ENCODE data around the gene CD69.

Gene CD69

DNA sequence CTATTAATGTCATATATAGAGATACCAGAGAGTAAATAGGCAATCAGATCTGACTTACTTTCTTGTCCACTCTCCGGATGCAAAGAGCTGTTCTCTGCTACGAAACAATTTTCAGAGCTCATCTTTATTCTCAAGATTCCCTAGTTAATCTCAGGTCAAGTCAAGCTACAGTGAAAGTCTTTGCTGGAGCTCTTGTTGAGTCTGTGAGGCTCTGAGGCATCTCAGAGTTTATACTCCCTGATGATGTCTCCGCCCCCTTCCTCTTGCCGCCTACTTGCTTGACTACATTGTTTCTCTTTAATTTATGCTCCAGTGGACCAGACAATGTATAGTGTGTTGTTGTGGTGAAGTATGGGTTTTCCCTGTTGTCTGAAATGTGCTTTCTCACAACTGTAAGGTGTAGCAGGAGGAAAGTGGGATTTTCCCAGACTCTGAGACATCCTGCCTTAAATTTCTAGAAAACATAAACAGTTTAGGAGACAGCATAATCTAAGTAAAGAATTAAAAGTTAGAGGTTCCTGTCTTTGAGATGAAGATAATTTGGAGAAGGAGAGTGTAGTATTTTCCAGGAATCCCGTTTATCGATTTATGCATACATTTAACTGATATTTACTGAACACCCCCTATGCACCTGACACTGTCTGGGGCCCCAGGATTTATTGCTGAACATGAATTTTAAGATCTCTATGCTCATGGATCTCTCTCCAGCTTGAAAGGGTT, at the start of gene CD69:
CD69 (minus strand) TSS at position 203 of the 720 bp plus-strand sequence; CDS start at position 122, 81 bp downstream.
- peak; percentile 89 for DNase-seq

DNA sequence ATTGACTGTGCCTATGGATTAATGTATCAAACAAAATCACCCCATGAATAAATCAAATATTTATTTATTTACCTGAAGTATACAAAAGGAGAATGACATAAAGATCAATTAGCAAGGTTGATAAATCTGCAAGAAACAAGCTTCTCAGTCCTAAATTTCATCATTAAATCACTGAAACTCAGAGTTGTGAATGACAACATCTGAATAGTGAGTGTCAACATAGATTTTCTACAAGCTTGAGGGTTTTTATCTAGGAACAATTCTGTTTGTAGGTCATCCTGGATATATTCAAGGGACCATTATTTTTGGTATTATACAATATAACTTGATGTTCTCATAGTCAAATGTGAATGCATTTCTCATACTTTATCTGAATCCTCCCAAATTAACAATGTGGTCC, 49.2 kb upstream of the CD69 start:
- no peak for DNase-seq

DNA sequence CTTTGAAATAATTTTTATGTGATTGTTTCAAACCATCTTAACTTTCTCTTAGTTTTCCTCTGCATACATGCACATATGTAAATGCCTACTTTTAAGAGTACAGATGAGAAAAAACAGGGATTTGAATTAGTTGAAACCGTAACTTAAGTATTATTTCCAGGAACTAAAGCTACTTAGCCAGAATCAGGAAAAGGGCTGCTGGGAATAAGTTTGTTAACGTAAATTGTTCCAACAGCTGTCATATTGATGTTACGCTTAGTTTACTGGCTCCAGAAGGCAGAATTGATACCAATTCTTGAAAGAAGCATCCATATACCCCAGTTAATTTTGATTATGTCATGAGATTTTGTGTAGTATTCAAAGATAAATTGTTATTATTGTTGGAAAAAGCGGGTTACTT, 48.6 kb upstream of the CD69 start:
- no peak for DNase-seq

DNA sequence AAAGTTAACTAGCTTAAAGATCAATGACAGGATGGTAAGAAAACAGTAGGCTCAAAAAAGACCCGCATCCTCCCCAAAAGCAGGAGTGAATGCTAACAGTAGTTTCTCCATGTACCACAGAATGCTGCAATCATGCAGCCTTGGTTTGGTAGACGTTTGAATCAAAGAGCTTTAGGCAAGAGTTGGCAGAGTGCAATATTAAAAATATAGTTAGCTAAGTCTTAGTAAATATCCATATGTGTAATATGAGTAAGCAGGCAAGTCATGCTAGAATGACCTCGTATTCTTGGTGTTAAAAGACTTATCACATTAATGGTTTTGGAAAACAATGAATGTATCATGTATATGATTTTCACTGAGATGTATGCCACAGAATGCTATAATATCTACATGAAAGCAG, 47.8 kb upstream of the CD69 start:
- DNase-seq, result no peak

DNA sequence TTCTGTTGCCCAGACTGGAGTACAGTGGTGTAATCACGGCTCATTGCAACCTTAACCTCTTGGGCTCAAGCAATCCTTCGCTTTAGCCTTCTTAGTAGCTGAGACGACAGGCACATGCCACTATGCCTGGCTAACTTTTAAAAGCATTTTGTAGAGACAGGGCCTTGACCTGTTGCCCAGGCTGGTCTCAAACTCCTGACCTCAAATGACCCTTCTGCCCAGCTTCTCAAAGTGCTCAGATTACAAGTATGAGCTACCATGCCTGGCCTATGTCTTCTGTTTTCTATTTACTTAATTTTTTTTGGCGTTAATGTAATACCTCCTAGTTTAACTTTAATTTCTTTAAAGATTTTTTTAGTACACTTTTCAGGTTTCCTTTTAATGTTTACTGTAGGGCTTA, 46.0 kb upstream of the CD69 start:
- DNase-seq, result no peak

DNA sequence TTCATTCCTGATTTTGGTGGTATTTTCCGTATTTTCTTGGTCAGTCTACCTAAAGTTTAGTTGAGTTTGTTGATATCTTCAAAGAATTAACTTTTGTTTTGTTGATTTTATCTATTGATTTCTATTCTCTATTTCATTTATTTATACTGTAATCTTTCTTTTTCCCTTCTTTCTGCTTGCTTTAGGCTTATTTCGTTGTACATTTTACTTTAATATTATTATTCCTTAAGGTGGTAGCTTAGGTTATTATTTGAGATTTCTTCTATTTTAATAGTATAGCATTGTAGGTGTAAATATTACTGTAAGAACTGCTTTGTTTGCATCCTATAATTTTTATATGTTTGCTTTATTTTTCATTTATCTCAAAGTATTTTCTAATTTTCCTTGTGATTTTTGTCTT, 45.2 kb upstream of the CD69 start:
- no peak for DNase-seq

DNA sequence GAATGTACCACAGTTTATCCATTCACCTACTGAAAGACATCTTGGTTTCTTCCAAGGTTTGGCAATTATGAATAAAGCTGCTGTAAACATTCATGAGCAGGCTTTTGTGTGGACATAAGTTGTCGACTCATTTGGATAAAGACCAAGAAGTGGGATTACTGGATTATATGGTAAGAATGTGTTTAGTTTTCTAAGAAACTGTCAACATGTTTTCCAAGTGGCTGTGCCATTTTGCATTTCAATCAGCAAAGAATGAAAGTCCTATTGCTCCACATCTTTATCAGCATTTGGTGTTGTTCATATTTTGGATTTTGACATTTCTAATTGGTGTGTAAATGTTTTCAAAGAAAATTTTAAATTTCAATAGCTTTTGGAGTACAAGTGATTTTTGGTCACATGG, 39.3 kb upstream of the CD69 start:
- no peak for DNase-seq

DNA sequence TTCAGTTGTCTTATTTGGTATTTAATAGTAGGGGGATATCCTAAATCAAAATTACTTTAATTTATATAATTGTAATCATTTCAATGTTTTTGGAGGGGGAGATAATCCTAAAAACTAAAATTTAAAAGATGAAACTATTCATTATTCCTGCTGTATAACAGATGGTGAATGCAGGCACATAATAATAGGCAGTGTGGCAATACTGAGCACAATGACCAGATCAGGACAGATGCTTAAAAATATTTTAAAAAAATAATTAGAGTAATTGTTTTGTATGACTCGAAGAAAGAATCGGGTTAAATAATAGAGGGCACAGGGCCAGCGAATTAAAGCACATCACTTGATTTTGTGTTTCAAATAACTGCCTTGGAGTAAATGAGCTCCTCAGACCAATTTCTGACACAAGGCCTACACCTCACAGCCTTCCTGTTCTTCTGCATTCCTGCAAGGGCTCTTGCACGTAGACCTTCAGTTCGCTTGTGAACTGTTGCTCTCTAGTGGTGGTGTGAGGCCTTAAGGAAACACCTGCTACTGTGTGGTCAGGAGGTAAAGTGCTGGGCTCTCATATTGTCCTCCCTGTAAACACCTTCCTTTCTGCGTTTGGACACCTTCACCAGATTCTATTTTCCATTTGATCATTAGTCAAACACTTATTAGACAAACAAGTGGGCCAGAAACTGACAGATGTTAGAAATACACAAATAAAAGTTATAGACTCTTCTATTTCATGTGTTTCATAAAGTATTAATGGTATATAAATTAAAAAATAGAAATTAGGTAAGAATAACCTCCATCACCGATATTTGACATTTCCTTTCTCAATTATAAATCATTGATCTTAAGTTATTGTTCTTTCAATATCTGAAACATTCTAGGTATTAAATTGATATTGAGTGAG, 37.3 kb upstream of the CD69 start:
- DNase-seq, result peak; percentile 89

DNA sequence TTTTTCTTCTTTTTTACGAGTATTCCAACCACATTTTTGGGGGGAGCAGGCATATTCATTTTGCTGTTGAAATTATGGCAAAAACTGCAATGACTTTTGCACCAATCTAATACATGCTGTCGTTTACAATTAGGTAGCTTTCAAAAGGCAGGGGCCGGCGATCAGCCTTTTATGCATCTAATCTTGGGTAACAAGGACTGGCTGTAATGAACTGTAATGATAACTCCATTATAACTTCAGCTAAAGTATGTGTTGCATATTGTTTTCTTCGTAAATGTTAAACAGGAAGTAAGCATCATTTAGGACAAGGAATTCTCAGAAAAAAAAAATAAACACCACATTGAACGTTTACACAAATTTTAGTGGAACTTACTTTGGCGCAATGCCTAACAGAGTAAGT, 36.3 kb upstream of the CD69 start:
- DNase-seq, result no peak

DNA sequence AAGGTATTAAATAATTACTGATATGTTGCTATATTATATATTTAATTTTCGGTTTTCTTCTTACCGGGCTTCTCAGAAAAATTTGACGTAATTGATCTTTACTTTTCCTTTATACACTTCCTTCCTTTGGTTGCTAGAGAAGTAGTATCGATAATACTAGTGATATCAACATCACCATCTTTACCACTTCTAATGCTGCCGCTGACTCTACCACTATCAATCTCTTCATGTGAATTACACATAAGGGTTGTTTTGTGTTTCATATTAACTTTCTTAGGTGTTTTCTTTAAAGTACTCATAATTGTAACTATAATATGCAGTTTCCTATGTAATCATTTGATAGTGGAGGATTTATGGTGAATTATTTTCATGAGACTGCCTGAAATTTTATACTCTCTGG, 35.6 kb upstream of the CD69 start:
- DNase-seq, result peak; percentile 63

DNA sequence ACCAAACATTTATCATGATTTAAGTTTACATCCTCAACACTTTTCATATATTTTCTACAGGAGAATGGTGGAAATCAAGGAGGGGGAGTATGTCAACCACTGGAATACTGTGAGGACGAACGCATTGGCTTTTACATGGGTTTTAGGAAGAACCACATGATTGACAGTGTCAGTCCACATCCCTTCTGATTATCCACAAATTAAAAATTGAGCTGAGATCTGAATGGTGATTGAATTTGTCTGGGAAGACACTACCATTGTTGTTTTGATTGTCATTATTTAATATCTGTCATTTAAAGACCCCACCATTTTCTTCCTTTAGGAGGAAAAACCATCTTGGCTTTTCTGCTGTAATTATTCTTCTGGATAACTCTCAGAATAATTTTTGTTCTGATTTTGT, 35.2 kb upstream of the CD69 start:
- no peak for DNase-seq

DNA sequence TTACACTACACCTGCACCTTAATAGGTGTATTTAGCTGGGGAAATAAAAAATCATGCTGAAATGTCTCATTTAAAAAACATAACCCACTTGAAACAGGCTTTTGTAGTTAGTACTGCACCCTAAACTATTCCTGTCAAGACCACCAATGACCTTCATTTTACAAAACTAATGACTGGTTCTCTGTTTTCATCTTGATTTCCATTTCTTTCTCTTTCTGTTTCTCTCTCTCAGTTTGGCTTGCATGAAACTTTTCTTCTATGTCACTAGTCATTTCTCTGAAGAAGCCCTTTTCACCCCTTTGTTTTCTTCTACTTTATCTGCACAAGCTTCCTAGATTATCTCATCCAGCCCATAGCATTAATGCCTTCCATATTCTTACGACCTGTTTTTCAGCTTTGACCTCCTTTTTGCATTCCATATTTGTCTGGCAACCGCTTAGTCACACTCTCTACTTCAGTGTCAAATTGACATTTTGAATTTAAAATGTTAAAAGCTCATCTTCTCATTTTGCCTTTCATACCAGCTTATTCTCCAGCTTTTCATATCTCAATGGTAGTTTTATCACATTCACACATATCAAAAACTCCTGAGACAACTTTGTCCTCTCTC, 33.9 kb upstream of the CD69 start:
- peak; percentile 56 for DNase-seq

DNA sequence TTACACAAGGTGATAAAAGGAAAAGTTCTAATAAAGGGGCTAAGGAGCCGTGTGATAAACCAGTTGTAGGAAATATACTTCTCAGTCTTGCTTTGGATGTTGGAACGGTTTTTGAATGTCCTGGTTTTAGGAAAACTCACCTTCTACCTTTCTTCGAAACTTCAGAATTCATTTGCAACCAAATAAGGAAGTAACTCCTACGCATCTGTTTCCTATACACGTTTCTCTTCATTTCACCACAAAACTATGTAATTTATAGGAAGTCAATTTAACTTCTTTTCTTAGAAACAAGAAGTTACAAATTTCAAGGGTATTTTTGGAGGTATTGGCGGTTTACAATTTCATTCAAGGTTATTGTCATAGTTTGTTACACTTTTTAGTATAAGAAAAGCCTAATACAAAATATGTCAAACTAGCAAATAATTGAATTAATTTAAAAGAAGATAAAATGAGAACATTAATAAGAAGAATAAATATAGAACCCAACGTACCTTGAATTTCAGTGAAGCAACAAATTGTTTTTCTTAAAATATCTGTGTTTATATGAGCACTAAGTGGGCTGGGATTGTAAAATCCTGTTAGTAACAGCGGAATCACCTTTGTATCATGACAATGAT, 33.2 kb upstream of the CD69 start:
- DNase-seq, result peak; percentile 45

DNA sequence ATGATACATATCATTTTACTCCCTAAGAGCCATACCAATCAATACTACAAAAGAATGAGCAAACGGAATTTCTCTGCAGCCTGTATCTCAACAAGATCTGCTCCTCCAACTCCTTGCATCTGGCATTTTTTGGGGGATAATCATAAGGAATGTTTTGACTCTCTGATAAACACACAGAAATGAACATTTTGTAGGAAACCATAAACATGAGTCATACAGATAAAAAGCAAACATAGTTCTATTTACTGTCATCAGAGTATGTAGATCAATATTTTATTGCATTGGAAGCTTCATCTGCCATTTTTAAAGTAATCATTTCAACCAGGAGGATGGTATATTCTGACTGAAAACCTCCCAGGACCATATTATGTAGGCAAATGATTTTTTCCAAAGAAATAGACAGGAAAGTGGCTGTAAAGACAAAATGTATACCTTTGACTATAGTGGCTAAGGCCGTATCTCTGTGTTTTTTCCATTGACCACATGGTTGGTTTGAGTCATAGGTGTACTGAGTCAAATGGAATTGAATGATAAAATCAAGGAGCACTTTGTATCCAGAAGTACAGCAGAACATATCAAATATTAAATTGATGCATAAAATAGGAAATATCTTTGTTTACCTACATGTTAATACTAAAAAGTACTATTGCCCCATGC, 32.4 kb upstream of the CD69 start:
- peak; percentile 72 for DNase-seq

DNA sequence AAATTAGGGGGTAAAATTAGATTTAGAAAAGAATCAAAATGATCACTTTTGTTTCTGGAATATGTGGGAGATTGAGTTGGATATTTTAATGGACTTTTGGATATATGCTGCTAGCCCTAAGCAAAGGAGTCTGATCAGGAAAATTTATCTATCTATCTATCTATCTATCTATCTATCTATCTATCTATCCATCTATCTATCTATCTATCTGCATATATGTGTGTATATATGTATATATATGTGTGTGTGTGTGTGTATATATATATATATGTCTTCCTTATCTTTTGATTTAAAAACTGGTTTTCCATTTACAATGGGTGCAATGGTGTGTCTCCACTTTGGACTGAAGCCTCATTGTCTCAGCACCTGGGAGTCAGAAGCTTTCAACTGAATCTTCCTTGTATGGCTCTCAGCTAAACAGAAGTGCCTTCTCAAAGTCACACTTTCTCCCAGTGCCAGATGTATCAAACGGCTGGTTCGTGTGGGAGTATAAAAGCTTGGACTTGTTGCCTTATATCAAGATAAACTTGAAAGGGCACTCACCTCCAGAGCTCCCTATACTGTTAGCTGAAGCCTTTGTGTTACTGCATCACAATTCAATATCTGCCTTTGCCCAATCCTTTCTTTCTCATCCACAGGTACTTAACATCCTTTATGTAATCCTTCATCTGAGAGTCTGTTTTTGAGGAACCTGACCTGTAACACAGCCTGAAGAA, 31.6 kb upstream of the CD69 start:
- DNase-seq, result no peak

DNA sequence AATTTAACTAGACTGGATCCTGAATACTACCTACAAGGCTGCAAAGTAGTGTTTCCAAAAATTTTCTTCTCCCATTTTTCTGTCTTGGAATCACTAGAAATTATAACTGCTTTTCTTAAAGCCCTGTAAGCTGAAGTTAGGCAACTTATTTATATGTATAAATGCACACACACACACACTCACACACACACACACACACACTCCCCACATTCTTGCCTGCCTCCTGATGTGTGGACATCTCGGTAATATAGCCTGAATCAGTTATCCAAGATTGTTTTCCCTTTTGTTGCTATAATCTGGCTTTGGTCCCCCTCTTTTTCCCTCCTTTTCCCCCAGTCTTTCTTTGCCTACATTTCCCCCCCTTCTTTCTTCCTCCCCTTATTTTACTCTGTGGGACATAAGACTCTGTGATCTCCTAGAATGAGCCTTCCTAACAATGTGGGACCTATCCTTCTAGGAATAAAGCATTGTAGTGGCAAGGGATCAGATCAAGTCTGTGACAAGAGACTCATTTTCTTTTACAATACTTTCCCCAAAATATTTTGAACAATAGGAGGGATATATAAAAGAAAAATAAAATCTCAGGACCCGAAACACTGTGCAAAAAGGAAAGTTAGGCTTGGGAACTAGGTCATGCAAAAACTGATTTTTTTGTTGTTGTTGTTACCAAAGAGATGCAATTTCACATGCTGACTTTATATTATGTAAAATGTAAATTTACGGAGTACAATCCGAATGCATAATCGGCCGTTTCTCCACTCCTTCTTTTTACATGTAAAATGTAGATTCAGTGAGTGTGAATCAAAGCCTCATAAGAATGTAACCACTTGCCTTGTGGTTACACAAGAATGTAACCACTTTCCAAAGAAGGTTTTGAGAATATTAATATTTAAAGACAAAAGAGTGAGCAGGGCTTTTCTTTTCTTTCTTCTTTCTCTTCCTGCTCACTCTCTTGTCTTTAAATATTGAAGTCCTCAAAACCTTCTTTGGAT, 26.3 kb upstream of the CD69 start:
- DNase-seq, result no peak

DNA sequence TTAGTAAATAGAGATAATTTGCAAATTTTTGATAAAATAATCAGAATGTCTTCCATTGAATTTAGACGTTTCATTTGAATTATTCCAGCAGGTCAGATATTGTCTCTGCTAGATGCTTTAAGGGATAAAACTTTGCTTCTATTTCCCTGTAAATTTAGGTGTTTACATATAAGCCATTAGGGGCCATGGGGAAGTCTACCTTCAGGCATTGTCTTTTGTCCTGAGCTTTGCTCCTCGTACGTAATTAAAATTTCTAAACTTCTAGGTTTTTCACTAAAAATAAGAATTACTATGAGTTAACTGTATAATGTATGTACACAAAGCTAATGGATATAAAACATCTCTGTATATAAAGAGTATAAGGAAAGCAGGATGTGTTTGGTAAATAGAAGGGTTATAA, 24.1 kb upstream of the CD69 start:
- DNase-seq, result no peak

DNA sequence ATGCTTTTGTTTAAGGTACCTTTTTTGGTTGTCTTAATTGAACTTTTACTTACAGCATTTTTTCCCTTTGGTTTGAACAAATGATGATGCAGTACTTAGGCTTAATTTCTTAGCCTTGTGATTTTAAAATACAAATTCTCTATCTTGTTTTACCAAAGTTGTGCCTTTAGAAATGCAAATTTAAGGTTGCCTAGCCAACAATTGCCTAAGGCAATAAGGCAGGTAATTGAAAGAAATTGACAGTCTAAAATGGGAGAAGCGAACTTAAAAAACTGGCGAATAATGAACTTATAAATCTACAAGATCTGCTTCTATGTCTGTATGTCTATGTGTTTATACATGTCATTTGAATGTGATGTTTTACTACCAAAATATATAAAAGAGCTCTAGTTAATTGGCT, 23.6 kb upstream of the CD69 start:
- DNase-seq, result no peak

DNA sequence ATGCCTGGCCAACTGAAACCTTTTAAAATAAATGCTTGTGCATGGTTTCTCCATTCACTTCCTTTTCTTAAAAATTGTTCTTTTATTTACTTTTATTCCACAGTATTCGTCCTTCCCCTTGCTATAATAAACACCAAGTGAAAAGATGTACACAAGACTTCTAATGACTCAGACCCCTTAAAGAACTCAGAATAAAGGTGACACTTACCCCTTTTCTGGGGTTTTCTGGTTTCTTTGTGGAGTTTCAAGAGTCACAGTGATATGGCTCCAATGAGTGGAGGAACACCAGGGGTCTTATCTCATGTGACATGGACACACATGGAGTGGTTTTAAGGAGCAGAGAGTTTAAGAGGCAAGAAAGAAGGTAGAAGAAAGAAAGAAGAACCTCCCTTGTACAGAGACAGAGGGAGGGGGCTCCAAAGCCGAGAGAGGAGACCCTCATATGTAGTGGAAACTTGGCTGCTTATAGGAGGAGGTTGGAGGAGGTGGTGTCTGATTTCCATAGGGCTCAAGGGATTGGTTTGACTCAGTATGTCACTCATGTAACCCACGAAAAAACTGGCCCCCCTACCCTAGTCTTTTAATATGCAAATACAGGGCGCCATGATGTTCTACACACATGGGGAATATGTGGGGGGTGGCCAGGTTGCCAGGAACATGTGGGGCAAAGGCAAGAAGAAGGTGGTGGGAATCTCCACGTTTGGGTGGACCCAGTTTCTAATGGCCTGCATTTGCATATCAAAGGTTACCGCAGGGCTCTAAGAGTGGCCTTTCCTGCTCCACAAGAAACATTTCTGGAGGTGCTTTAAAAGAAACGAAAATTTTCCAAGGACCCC, 22.1 kb upstream of the CD69 start:
- DNase-seq, result no peak

DNA sequence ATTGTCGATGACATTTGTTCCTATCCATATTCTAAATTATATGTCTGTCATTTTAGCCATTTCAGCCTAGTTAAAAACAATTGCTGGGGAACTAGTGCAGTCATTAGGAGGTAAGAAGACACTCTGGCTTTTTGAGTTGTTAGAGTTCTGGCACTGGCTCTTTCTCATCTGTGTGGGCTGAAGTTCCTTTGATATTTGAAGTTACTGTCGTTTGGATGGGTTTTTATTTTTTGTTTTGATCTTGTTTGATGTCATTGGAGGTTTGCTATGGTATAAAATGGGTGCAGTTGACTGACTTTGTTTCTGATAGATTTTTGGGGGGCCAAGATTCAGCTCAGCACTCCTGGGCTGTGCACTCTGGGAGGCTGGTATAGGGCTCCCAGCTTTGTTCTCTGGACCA, 20.7 kb upstream of the CD69 start:
- no peak for DNase-seq

All from activated CD4-positive, alpha-beta T cell treated with anti-CD3 and anti-CD28 coated beads, Interleukin-2, amount 50 U/mL, for 16 hours (primary cell).